HepG2 (cell line): Measurements from ENCODE around the gene HENMT1. TPM values are rescaled to one million over a fixed set of nuclear protein-coding genes. Genes with fewer than 3 reads are reported as not detected.

Experiments used
- CSRNP2 ChIP-seq: sonication (generic); formaldehyde crosslinking; conservative IDR thresholded peaks from 2 replicates; pipeline ENCODE4 v1.8.0; 2022; ENCODE audit warnings: low read depth, missing genetic modification reagents
- HNRNPUL1 ChIP-seq: fragments of 200-400 bp; formaldehyde crosslinking; IDR thresholded peaks from 2 replicates; pipeline ENCODE4 v1.6.1; 2017; ENCODE audit warnings: low read depth, mild to moderate bottlenecking, low read length, moderate library complexity
- MNT ChIP-seq: fragments of 450-650 bp; IDR thresholded peaks from 2 replicates; pipeline ENCODE4 v1.6.1; 2016
- POLR2AphosphoS5 ChIP-seq: IDR thresholded peaks from 2 replicates; pipeline ENCODE4 v1.6.1; 2012; ENCODE audit warnings: low read depth, low read length
- SKIL ChIP-seq: sonication (generic); formaldehyde crosslinking; IDR thresholded peaks from 2 replicates; pipeline ENCODE4 v1.8.0; 2022; ENCODE audit warnings: missing genetic modification reagents, mild to moderate bottlenecking, moderate library complexity, borderline replicate concordance
- ZKSCAN8 ChIP-seq: IDR thresholded peaks from 2 replicates; pipeline ENCODE4 v1.6.1; 2016; ENCODE audit warnings: borderline replicate concordance, missing genetic modification reagents, missing compliant biosample characterization
- ZNF124 ChIP-seq: sonication (generic); formaldehyde crosslinking; IDR thresholded peaks from 2 replicates; pipeline ENCODE4 v1.4.0; 2020; ENCODE audit warnings: missing genetic modification reagents
- ZNF18 ChIP-seq: sonication (generic); formaldehyde crosslinking; IDR thresholded peaks from 2 replicates; pipeline ENCODE4 v1.8.0; 2022; ENCODE audit warnings: mild to moderate bottlenecking, missing genetic modification reagents; ENCODE audit not compliant: insufficient replicate concordance
- ZNF317 ChIP-seq: sonication (generic); formaldehyde crosslinking; IDR thresholded peaks from 2 replicates; pipeline ENCODE4 v1.5.0; 2020; ENCODE audit warnings: mild to moderate bottlenecking, missing genetic modification reagents
- ZNF501 ChIP-seq: sonication (generic); formaldehyde crosslinking; IDR thresholded peaks from 2 replicates; pipeline ENCODE4 v1.5.1; 2020; ENCODE audit warnings: mild to moderate bottlenecking, moderate library complexity, missing genetic modification reagents
- ZSCAN30 ChIP-seq: sonication (generic); formaldehyde crosslinking; IDR thresholded peaks from 2 replicates; pipeline ENCODE4 v1.5.0; 2020; ENCODE audit warnings: mild to moderate bottlenecking, missing genetic modification reagents
- polyA plus RNA-seq, 8 experiments: library from polyadenylated mRNA; depleted of rRNA in 3 of 8; stranded (reverse) in 7 of 8; unstranded in 1 of 8; fragments of >200 nt; fragmentation: Illumina TruSeq in 4 of 8; extraction: Trizol in 4 of 8; gene quantifications; 2 replicates each; pipeline versions ENCODE4 v1.2.1 to v1.2.3, GENCODE V29; 2011 to 2016; ENCODE audit warnings: low read depth in 4 of 8, missing spikeins in 1 of 8, mixed read lengths in 1 of 8; ENCODE audit not compliant: insufficient read depth in 1 of 8
- total RNA-seq, 5 experiments: library from RNA; depleted of rRNA; stranded (reverse); fragments of >200 nt; fragmentation: Illumina TruSeq; extraction: Trizol; gene quantifications; 2 replicates each; pipeline ENCODE4 v1.2.3, GENCODE V29; 2016; ENCODE audit warnings: low read depth in 1 of 5
- TF ChIP-seq, protein P1 (sequence below): sonication (generic); formaldehyde crosslinking; IDR thresholded peaks from 2 replicates; pipeline ENCODE4 v1.8.1; 2023; ENCODE audit warnings: mild to moderate bottlenecking, missing genetic modification reagents
- TF ChIP-seq, protein P2 (sequence below): sonication (generic); formaldehyde crosslinking; IDR thresholded peaks from 2 replicates; pipeline ENCODE4 v1.8.0; 2022; ENCODE audit warnings: mild to moderate bottlenecking, missing genetic modification reagents, borderline replicate concordance
- TF ChIP-seq, protein P3 (sequence below): sonication (generic); formaldehyde crosslinking; IDR thresholded peaks from 2 replicates; pipeline ENCODE4 v1.4.0; 2020; ENCODE audit warnings: missing genetic modification reagents, borderline replicate concordance

HENMT1 gene
- total and polyA plus RNA-seq, 2 of the 13 experiments (the other 11 are each of a cell fraction or from before 2014, with no cell fraction given): not detected

DNA sequence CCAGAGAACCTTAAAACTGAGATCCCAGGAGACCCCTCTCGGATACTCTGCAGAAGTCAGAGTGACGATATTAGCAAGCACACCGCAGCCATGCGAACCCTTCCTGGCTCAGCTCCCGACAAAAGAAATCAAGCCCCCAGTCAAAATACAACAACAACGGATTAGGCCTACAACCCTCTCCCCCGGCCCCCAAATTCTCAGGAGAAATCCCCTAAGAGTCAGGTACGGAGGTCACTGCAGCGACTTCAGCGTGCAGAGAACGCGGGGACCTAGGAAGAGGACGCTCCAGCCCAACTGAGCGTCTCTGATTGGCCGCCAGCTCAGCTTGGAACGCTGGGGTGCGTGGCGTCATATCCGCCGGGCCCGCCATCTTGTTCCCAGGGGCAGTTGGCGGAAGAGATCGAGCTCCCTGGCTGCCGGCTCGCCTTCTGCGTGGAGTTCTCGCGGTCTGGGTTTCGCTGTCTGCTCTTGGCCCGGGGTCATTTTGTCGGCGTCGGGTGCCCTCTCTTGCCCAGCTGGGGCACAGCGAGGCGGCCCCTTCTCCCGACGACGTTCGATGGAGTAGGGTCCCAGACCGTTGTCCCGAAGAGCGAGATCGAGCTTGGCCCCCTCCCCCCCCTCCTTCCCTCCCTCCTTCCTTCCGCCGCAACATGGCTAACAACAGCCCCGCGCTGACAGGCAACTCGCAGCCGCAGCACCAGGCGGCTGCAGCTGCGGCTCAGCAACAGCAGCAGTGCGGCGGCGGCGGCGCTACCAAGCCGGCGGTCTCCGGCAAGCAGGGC is 31.2 kb upstream of the HENMT1 start, which contains the start of gene PRPF38B (continued):
- TF ChIP-seq ZSCAN30 (CRISPR knock-in tag) (0 out of 2 replicates have a peak, but pooled peaks have one; percentile 80), POLR2AphosphoS5 (peak; percentile 97), MNT (no peak), HNRNPUL1 (no peak), ZNF18 (CRISPR knock-in tag) (peak; percentile 26), SKIL (no peak), ZNF501 (CRISPR knock-in tag) (peak; percentile 82), ZKSCAN8 (CRISPR knock-in tag) (no peak; the same call in 1 of the 2 replicates), ZNF317 (peak; percentile 68; the same call in 1 of the 2 replicates), ZNF124 (CRISPR knock-in tag) (0 out of 2 replicates have a peak, but pooled peaks have one; percentile 43), CSRNP2 (CRISPR knock-in tag) (no peak)
- TF ChIP-seq, protein P1, sequence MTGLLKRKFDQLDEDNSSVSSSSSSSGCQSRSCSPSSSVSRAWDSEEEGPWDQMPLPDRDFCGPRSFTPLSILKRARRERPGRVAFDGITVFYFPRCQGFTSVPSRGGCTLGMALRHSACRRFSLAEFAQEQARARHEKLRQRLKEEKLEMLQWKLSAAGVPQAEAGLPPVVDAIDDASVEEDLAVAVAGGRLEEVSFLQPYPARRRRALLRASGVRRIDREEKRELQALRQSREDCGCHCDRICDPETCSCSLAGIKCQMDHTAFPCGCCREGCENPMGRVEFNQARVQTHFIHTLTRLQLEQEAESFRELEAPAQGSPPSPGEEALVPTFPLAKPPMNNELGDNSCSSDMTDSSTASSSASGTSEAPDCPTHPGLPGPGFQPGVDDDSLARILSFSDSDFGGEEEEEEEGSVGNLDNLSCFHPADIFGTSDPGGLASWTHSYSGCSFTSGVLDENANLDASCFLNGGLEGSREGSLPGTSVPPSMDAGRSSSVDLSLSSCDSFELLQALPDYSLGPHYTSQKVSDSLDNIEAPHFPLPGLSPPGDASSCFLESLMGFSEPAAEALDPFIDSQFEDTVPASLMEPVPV (CRISPR knock-in tag): peak; percentile 28
- TF ChIP-seq, protein P2, sequence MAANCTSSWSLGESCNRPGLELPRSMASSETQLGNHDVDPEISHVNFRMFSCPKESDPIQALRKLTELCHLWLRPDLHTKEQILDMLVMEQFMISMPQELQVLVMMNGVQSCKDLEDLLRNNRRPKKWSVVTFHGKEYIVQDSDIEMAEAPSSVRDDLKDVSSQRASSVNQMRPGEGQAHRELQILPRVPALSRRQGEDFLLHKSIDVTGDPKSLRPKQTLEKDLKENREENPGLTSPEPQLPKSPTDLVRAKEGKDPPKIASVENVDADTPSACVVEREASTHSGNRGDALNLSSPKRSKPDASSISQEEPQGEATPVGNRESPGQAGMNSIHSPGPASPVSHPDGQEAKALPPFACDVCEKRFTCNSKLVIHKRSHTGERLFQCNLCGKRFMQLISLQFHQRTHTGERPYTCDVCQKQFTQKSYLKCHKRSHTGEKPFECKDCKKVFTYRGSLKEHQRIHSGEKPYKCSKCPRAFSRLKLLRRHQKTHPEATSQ: no peak
- TF ChIP-seq, protein P3, sequence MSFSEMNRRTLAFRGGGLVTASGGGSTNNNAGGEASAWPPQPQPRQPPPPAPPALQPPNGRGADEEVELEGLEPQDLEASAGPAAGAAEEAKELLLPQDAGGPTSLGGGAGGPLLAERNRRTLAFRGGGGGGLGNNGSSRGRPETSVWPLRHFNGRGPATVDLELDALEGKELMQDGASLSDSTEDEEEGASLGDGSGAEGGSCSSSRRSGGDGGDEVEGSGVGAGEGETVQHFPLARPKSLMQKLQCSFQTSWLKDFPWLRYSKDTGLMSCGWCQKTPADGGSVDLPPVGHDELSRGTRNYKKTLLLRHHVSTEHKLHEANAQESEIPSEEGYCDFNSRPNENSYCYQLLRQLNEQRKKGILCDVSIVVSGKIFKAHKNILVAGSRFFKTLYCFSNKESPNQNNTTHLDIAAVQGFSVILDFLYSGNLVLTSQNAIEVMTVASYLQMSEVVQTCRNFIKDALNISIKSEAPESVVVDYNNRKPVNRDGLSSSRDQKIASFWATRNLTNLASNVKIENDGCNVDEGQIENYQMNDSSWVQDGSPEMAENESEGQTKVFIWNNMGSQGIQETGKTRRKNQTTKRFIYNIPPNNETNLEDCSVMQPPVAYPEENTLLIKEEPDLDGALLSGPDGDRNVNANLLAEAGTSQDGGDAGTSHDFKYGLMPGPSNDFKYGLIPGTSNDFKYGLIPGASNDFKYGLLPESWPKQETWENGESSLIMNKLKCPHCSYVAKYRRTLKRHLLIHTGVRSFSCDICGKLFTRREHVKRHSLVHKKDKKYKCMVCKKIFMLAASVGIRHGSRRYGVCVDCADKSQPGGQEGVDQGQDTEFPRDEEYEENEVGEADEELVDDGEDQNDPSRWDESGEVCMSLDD (CRISPR knock-in tag): no peak
